Measurements from ENCODE around the gene ERAL1. TPM values are rescaled to one million over a fixed set of nuclear protein-coding genes. Genes with fewer than 3 reads are reported as not detected.
"Not testable (repeated sequence)": the region's sequence is repeated elsewhere in the genome, so short reads cannot be mapped to it uniquely, and the experiment has no call there.

The ERAL1 gene
- total and polyA plus RNA-seq, 2 of the 13 experiments (the other 11 are each of a cell fraction or from before 2014, with no cell fraction given), result 46.9 to 72.2 TPM

GRCh38 chr17:28893248-28894183, 38.7 kb downstream of the ERAL1 start:
- BruUV-seq (replicated peaks); H3K4me2 ChIP-seq (ENCODE audit: low read depth, low read length); H3K9me3 ChIP-seq (ENCODE audit: low read length); DNase-seq (ENCODE audit: low spot score); H4K20me1 ChIP-seq (ENCODE audit: insufficient read depth, low read length); H3K9ac ChIP-seq (ENCODE audit: insufficient read depth, low read depth, low read length); H3K36me3 ChIP-seq (replicated peaks in 1 of 2; ENCODE audit: control insufficient read depth in 1 of 2, insufficient read depth in 2 of 2, low read length in 2 of 2); H3K27me3 ChIP-seq (ENCODE audit: control insufficient read depth in 1 of 2, insufficient read depth in 2 of 2, low read length in 2 of 2); intact Hi-C loops (cut with micrococcal nuclease; ENCODE audit: unreplicated experiment); H3K4me3 ChIP-seq (replicated peaks in 1 of 3; ENCODE audit: insufficient read depth in 1 of 3, low read depth in 2 of 3, low read length in 3 of 3); CTCF ChIA-PET (ENCODE audit: low intra/inter-chr PET ratio, low total read pairs); ATAC-seq; H3K27ac ChIP-seq (ENCODE audit: extremely low read length, insufficient read depth, low read length); H2AFZ ChIP-seq (ENCODE audit: low read length): not testable (repeated sequence)
- POLR2A ChIA-PET, result interaction anchor here (0.8 to 1.9 kb wide), 4 partner anchors 14 to 167 kb away, joined by 3 to 6 read pairs (median 4); partner anchors contain the start of gene NEK8
- peaks cover 37% of the 10 kb centered on the region for H3K4me1 ChIP-seq (ENCODE audit: insufficient read depth, low read length)
- in situ Hi-C loops (cut with HindIII; ENCODE audit: extremely low pct_ligation_motif_present, low pct_unique_long_range_greater_than_20kb), result loop anchor here (25.0 kb wide), 1 partner anchor 256 kb away; the partner anchor contains the start of gene BLTP2
- peak; percentile 26 for FAIRE-seq
- TF ChIP-seq ZNF256 (CRISPR knock-in tag; conservative IDR thresholded peaks at IDR 0.05) (peak; percentile 96), CEBPG (CRISPR knock-in tag; IDR thresholded peaks at IDR 0.05) (peak; percentile 55; the same call in 1 of the 2 replicates)
- peaks cover 22% of the 10 kb centered on the region for H3K79me2 ChIP-seq (ENCODE audit: insufficient read depth, low read length)
- WGBS (ENCODE audit: low lambda C conversion rate), result 80% methylated on average over 16 of the region's 16 CpGs

- ChIA-PET CTCF (ENCODE audit: low intra/inter-chr PET ratio, low total read pairs) (no interaction called here), POLR2A (interaction anchor here (1.2 to 3.5 kb wide), 6 partner anchors 13 to 169 kb away, joined by 4 to 16 read pairs (median 5); partner anchors contain the start of genes NEK8 and PHF12)
- no peak for TF ChIP-seq ZSCAN12 (CRISPR knock-in tag; IDR thresholded peaks at IDR 0.05)
- TF ChIP-seq ZNF879 (CRISPR knock-in tag; IDR thresholded peaks at IDR 0.05), result 0 out of 2 replicates have a peak, but pooled peaks have one; percentile 3
- TF ChIP-seq RBFOX2 (IDR thresholded peaks at IDR 0.05; ENCODE audit: low read depth, low read length), result no peak
- no peak for TF ChIP-seq ZNF83 (CRISPR knock-in tag; IDR thresholded peaks at IDR 0.05; ENCODE audit: borderline replicate concordance)
- TF ChIP-seq SCMH1 (CRISPR knock-in tag; IDR thresholded peaks at IDR 0.05; ENCODE audit: borderline replicate concordance), result no peak
- DNase-seq (ENCODE audit: low spot score), result no peak
- H3K4me2 ChIP-seq (ENCODE audit: low read depth, low read length), result peak overlapping the region; percentile 90
- H3K27ac ChIP-seq (ENCODE audit: extremely low read length, insufficient read depth, low read length), result no peak overlapping the region
- H3K79me2 ChIP-seq (ENCODE audit: insufficient read depth, low read length), result peaks cover 22% of the 10 kb centered on the region
- 40% methylated on average over 3 of the region's 3 CpGs for WGBS (ENCODE audit: low lambda C conversion rate)
- no peaks in the 10 kb centered on the region for H3K27me3 ChIP-seq (ENCODE audit: control insufficient read depth in 1 of 2, insufficient read depth in 2 of 2, low read length in 2 of 2)
- H3K36me3 ChIP-seq (replicated peaks in 1 of 2; ENCODE audit: control insufficient read depth in 1 of 2, insufficient read depth in 2 of 2, low read length in 2 of 2), result peaks cover 0 to 5% of the 10 kb centered on the region in 2 experiments; a peak in 2 of 5 replicates
- FAIRE-seq, result peak; percentile 34
- peak overlapping the region; percentile 83 for H3K9ac ChIP-seq (ENCODE audit: insufficient read depth, low read depth, low read length)
- no TSS peak for BruUV-seq (replicated peaks)
- no peak for ATAC-seq
- H4K20me1 ChIP-seq (ENCODE audit: insufficient read depth, low read length), result no peaks in the 10 kb centered on the region; the same call in none of the 2 replicates
- H3K4me1 ChIP-seq (ENCODE audit: insufficient read depth, low read length), result peaks cover 41% of the 10 kb centered on the region
- intact Hi-C loops (cut with micrococcal nuclease; ENCODE audit: unreplicated experiment) (loop anchor here (5.0 kb wide), 1 partner anchor 134 kb away; no protein-coding TSS in a partner anchor), in situ Hi-C loops (cut with HindIII; ENCODE audit: extremely low pct_ligation_motif_present, low pct_unique_long_range_greater_than_20kb) (loop anchor here (25.0 kb wide), 1 partner anchor 259 kb away; the partner anchor contains the start of gene BLTP2)
- H3K9me3 ChIP-seq (ENCODE audit: low read length), result no peaks in the 10 kb centered on the region
- no peak overlapping the region for H2AFZ ChIP-seq (ENCODE audit: low read length)
- H3K4me3 ChIP-seq (replicated peaks in 1 of 3; ENCODE audit: insufficient read depth in 1 of 3, low read depth in 2 of 3, low read length in 3 of 3), result peak overlapping the region; percentile 76 to 93 (median 89); a peak in 5 of 6 replicates
Observed at GRCh38 chr17:28895794-28896447, 41.1 kb downstream of the ERAL1 start.

Data from HepG2 (cell line).